SK-N-SH treated with all-trans-retinoic acid at 6 μM for 48 hours (cell line): Measurements from ENCODE around the gene GRIK2.

Source experiments
- ATAC-seq: fragments of 200-7000 bp; cut with Tn5 transposase; 3 replicates; pipeline ENCODE4 v1.9.1; 2020; ENCODE audit warnings: mild to moderate bottlenecking, moderate library complexity
- ARNTL ChIP-seq: fragments of 450-650 bp; formaldehyde crosslinking; IDR thresholded peaks from 2 replicates; pipeline ENCODE4 v1.5.0; 2020; ENCODE audit warnings: low read depth, mild to moderate bottlenecking, moderate library complexity, borderline replicate concordance
- BACH2 ChIP-seq: fragments of 250-450 bp; sonication (Bioruptor Pico); IDR thresholded peaks from 2 replicates; pipeline ENCODE4 v1.9.0; 2021; ENCODE audit warnings: mild to moderate bottlenecking, borderline replicate concordance
- CSDC2 ChIP-seq: fragments of 250-450 bp; sonication (Bioruptor Pico); IDR thresholded peaks from 2 replicates; pipeline ENCODE4 v1.5.0; 2020; ENCODE audit warnings: mild to moderate bottlenecking, moderate library complexity
- ESRRG ChIP-seq: fragments of 250-450 bp; sonication (Bioruptor Pico); IDR thresholded peaks from 2 replicates; pipeline ENCODE4 v1.6.1; 2021; ENCODE audit warnings: mild to moderate bottlenecking
- GLIS3 ChIP-seq: fragments of 250-450 bp; sonication (Bioruptor Pico); IDR thresholded peaks from 2 replicates; pipeline ENCODE4 v1.5.0; 2020; ENCODE audit warnings: mild to moderate bottlenecking, moderate library complexity
- ISL1 ChIP-seq: fragments of 250-450 bp; sonication (Bioruptor Pico); IDR thresholded peaks from 2 replicates; pipeline ENCODE4 v2.1.2; 2022; ENCODE audit warnings: mild to moderate bottlenecking, moderate library complexity
- OSR1 ChIP-seq: fragments of 250-450 bp; sonication (Bioruptor Pico); IDR thresholded peaks from 2 replicates; pipeline ENCODE4 v1.8.0; 2022; ENCODE audit warnings: moderate library complexity, mild to moderate bottlenecking, inconsistent platforms
- PPARA ChIP-seq: fragments of 250-450 bp; sonication (Bioruptor Pico); IDR thresholded peaks from 2 replicates; pipeline ENCODE4 v1.5.0; 2020; ENCODE audit warnings: mild to moderate bottlenecking, borderline replicate concordance
- RARB ChIP-seq: fragments of 250-450 bp; sonication (Bioruptor Pico); IDR thresholded peaks from 2 replicates; pipeline ENCODE4 v1.8.0; 2021; ENCODE audit warnings: mild to moderate bottlenecking, moderate library complexity
- SNAI2 ChIP-seq: fragments of 250-450 bp; sonication (Bioruptor Pico); IDR thresholded peaks from 2 replicates; pipeline ENCODE4 v1.5.0; 2020; ENCODE audit warnings: mild to moderate bottlenecking, moderate library complexity
- TCF4 ChIP-seq: fragments of 250-450 bp; sonication (Bioruptor Pico); IDR thresholded peaks from 2 replicates; pipeline ENCODE4 v1.8.0; 2021; ENCODE audit warnings: mild to moderate bottlenecking, moderate library complexity, borderline replicate concordance
- TOX ChIP-seq: fragments of 250-450 bp; sonication (Bioruptor Pico); IDR thresholded peaks from 2 replicates; pipeline ENCODE4 v1.8.0; 2021; ENCODE audit warnings: mild to moderate bottlenecking, moderate library complexity, borderline replicate concordance
- TSHZ2 ChIP-seq: fragments of 250-450 bp; sonication (Bioruptor Pico); IDR thresholded peaks from 2 replicates; pipeline ENCODE4 v1.5.0; 2020; ENCODE audit warnings: mild to moderate bottlenecking, moderate library complexity
- ZC3H10 ChIP-seq: fragments of 250-450 bp; sonication (Bioruptor Pico); IDR thresholded peaks from 2 replicates; pipeline ENCODE4 v1.5.1; 2021; ENCODE audit warnings: mild to moderate bottlenecking, moderate library complexity
- ZFP30 ChIP-seq: fragments of 450-650 bp; formaldehyde crosslinking; IDR thresholded peaks from 2 replicates; pipeline ENCODE4 v1.5.0; 2022; ENCODE audit warnings: mild to moderate bottlenecking, moderate library complexity
- ZNF565 ChIP-seq: fragments of 450-650 bp; formaldehyde crosslinking; conservative IDR thresholded peaks from 2 replicates; pipeline ENCODE4 v1.5.0; 2020; ENCODE audit warnings: low read depth, mild to moderate bottlenecking, moderate library complexity
- ZNF70 ChIP-seq: fragments of 450-650 bp; formaldehyde crosslinking; IDR thresholded peaks from 2 replicates; pipeline ENCODE4 v1.5.0; 2020; ENCODE audit warnings: mild to moderate bottlenecking, moderate library complexity
- ZNF8 ChIP-seq: fragments of 450-650 bp; formaldehyde crosslinking; IDR thresholded peaks from 2 replicates; pipeline ENCODE4 v1.5.0; 2020; ENCODE audit warnings: mild to moderate bottlenecking, moderate library complexity
- TF ChIP-seq, protein P1 (sequence below): fragments of 250-450 bp; sonication (Bioruptor Pico); IDR thresholded peaks from 2 replicates; pipeline ENCODE4 v1.5.1; 2020; ENCODE audit warnings: low read depth, mild to moderate bottlenecking, moderate library complexity
- TF ChIP-seq, protein P2 (sequence below): fragments of 250-450 bp; sonication (Bioruptor Pico); IDR thresholded peaks from 2 replicates; pipeline ENCODE4 v1.8.0; 2021; ENCODE audit warnings: low read depth, mild to moderate bottlenecking, moderate library complexity, borderline replicate concordance
- TF ChIP-seq, protein P3 (sequence below): fragments of 250-450 bp; sonication (Bioruptor Pico); IDR thresholded peaks from 2 replicates; pipeline ENCODE4 v1.8.0; 2020; ENCODE audit warnings: mild to moderate bottlenecking, moderate library complexity, borderline replicate concordance

Gene GRIK2

DNA sequence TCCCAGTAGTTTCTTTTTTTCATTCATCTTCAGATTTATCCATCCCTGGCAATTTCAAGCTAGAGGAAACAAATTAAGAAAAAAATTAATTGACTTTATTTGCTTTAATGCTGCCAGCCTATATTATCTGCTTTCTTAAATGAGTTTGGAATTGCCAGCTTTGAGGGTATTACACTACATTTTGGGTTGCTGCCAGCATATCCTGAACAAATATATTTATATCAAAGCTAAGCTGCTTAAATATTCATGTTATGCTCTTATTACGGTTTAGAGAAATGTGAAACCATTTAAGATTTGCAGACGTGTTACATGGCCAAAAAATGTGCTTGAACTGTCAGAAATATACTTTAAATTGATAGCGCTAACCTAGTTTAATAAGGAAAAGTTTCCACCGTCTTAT is 59.7 kb downstream of the GRIK2 start:
- no peak for ATAC-seq
- TF ChIP-seq, protein P1, sequence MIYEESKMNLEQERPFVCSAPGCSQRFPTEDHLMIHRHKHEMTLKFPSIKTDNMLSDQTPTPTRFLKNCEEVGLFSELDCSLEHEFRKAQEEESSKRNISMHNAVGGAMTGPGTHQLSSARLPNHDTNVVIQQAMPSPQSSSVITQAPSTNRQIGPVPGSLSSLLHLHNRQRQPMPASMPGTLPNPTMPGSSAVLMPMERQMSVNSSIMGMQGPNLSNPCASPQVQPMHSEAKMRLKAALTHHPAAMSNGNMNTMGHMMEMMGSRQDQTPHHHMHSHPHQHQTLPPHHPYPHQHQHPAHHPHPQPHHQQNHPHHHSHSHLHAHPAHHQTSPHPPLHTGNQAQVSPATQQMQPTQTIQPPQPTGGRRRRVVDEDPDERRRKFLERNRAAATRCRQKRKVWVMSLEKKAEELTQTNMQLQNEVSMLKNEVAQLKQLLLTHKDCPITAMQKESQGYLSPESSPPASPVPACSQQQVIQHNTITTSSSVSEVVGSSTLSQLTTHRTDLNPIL (CRISPR knock-in tag), result no peak
- no peak for TF ChIP-seq OSR1 (CRISPR knock-in tag)
- no peak for TF ChIP-seq ARNTL (CRISPR knock-in tag)
- TF ChIP-seq ZNF8 (CRISPR knock-in tag), result no peak
- TF ChIP-seq, protein P2, sequence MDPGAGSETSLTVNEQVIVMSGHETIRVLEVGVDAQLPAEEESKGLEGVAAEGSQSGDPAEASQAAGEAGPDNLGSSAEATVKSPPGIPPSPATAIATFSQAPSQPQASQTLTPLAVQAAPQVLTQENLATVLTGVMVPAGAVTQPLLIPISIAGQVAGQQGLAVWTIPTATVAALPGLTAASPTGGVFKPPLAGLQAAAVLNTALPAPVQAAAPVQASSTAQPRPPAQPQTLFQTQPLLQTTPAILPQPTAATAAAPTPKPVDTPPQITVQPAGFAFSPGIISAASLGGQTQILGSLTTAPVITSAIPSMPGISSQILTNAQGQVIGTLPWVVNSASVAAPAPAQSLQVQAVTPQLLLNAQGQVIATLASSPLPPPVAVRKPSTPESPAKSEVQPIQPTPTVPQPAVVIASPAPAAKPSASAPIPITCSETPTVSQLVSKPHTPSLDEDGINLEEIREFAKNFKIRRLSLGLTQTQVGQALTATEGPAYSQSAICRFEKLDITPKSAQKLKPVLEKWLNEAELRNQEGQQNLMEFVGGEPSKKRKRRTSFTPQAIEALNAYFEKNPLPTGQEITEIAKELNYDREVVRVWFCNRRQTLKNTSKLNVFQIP (CRISPR knock-in tag), result no peak
- TF ChIP-seq ZFP30 (CRISPR knock-in tag), result no peak
- TF ChIP-seq BACH2, result no peak
- TF ChIP-seq GLIS3 (CRISPR knock-in tag), result no peak
- no peak for TF ChIP-seq ZNF565 (CRISPR knock-in tag)
- TF ChIP-seq PPARA, result no peak
- no peak for TF ChIP-seq ISL1

GRCh38 chr6:101454106-101454676 is 60.7 kb downstream of the GRIK2 start:
- TF ChIP-seq GLIS3 (CRISPR knock-in tag) (no peak), ISL1 (no peak), CSDC2 (CRISPR knock-in tag) (no peak), BACH2 (no peak), TCF4 (no peak), ZFP30 (CRISPR knock-in tag) (no peak), SNAI2 (CRISPR knock-in tag) (no peak), ZNF565 (CRISPR knock-in tag) (no peak), TSHZ2 (CRISPR knock-in tag) (no peak), ZNF8 (CRISPR knock-in tag) (no peak), ARNTL (CRISPR knock-in tag) (no peak), ESRRG (no peak), RARB (CRISPR knock-in tag) (no peak), ZC3H10 (CRISPR knock-in tag) (no peak), TOX (CRISPR knock-in tag) (no peak), OSR1 (CRISPR knock-in tag) (no peak), ZNF70 (CRISPR knock-in tag) (no peak)
- TF ChIP-seq, protein P1 (CRISPR knock-in tag), result no peak
- TF ChIP-seq, protein P3, sequence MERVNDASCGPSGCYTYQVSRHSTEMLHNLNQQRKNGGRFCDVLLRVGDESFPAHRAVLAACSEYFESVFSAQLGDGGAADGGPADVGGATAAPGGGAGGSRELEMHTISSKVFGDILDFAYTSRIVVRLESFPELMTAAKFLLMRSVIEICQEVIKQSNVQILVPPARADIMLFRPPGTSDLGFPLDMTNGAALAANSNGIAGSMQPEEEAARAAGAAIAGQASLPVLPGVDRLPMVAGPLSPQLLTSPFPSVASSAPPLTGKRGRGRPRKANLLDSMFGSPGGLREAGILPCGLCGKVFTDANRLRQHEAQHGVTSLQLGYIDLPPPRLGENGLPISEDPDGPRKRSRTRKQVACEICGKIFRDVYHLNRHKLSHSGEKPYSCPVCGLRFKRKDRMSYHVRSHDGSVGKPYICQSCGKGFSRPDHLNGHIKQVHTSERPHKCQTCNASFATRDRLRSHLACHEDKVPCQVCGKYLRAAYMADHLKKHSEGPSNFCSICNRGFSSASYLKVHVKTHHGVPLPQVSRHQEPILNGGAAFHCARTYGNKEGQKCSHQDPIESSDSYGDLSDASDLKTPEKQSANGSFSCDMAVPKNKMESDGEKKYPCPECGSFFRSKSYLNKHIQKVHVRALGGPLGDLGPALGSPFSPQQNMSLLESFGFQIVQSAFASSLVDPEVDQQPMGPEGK (CRISPR knock-in tag), result no peak
- TF ChIP-seq, protein P2 (CRISPR knock-in tag), result no peak
- ATAC-seq, result no peak
